A673 (cell line): ENCODE data around the gene CCNL1. TPM values are rescaled to one million over a fixed set of nuclear protein-coding genes. Genes with fewer than 3 reads are reported as not detected.
A peak's percentile ranks its signal among the peaks of the same experiment; 100 is the strongest.

Source experiments
- BruUV-seq: library from RNA; stranded (reverse); fragments of 400-500 nt; replicated peaks from 2 replicates; lab custom pipeline; 2021; lab: Mats Ljungman, UMichigan
- CTCF ChIA-PET: fragments of 300-600 bp; sonication (Branson Sonifier 250); formaldehyde crosslinking; loops from one replicate; lab custom pipeline; 2022; ENCODE audit warnings: antibody characterized with exemption; lab: Charles Lee
- POLR2A ChIA-PET: fragments of 300-600 bp; sonication (Branson Sonifier 250); formaldehyde crosslinking; loops from one replicate; lab custom pipeline; 2022; ENCODE audit warnings: antibody characterized with exemption; ENCODE audit not compliant: low non-redundant PET; lab: Charles Lee
- DNase-seq: peaks from one replicate; pipeline ENCODE4 v3.0.0-alpha.2; 2015; ENCODE audit warnings: low spot score
- H3K27ac ChIP-seq: fragments of 200-600 bp; sonication (generic); 2 replicates; pipeline ENCODE4 v1.5.1; 2016; ENCODE audit warnings: mixed run types, low read depth, mild to moderate bottlenecking, mixed read lengths, antibody characterized with exemption, low read length; ENCODE audit not compliant: poor library complexity, severe bottlenecking
- H3K27me3 ChIP-seq: fragments of 200-600 bp; sonication (generic); replicated peaks from 2 replicates; pipeline ENCODE4 v1.6.1; 2017; ENCODE audit warnings: mixed run types, low read depth, mild to moderate bottlenecking, mixed read lengths, antibody characterized with exemption, low read length; ENCODE audit not compliant: insufficient read depth, poor library complexity
- H3K36me3 ChIP-seq: fragments of 200-600 bp; sonication (generic); 2 replicates; pipeline ENCODE4 v1.6.1; 2016; ENCODE audit warnings: mixed run types, mild to moderate bottlenecking, mixed read lengths, antibody characterized with exemption, low read length; ENCODE audit not compliant: insufficient read depth, poor library complexity, severe bottlenecking
- H3K4me1 ChIP-seq: fragments of 200-600 bp; sonication (generic); 2 replicates; pipeline ENCODE4 v1.6.1; 2017; ENCODE audit warnings: mixed run types, mild to moderate bottlenecking, mixed read lengths, antibody characterized with exemption, low read length; ENCODE audit not compliant: insufficient read depth, poor library complexity, severe bottlenecking
- H3K4me3 ChIP-seq: fragments of 200-600 bp; sonication (generic); 2 replicates; pipeline ENCODE4 v1.5.1; 2016; ENCODE audit warnings: low read depth, mixed run types, mild to moderate bottlenecking, mixed read lengths, low read length; ENCODE audit not compliant: poor library complexity, severe bottlenecking
- H3K9me3 ChIP-seq: fragments of 200-600 bp; sonication (generic); 2 replicates; pipeline ENCODE4 v1.6.1; 2016; ENCODE audit warnings: mixed run types, low read depth, mild to moderate bottlenecking, mixed read lengths, antibody characterized with exemption, low read length; ENCODE audit not compliant: poor library complexity, severe bottlenecking
- EZH2 ChIP-seq: fragments of 200-600 bp; sonication (generic); IDR thresholded peaks from 2 replicates; pipeline ENCODE4 v1.6.1; 2017; ENCODE audit warnings: borderline replicate concordance, low read depth, mild to moderate bottlenecking, mixed read lengths, antibody characterized with exemption, low read length; ENCODE audit not compliant: poor library complexity, severe bottlenecking
- intact Hi-C: fragments of 100-400 bp; cut with micrococcal nuclease; formaldehyde crosslinking; loops from one replicate; pipeline ENCODE4 v1.10.0; 2022; ENCODE audit not compliant: unreplicated experiment
- total RNA-seq: library from RNA; stranded (reverse); gene quantifications from 2 replicates; pipeline ENCODE4 v1.2.3, GENCODE V29; 2021
- TF ChIP-seq, protein P1 (sequence below): fragments of 300-800, 200-600 bp; sonication (generic); conservative IDR thresholded peaks from 2 replicates; pipeline ENCODE4 v1.5.1; 2017; ENCODE audit warnings: low read depth, mild to moderate bottlenecking, antibody characterized with exemption, low read length, moderate library complexity, mixed read lengths

The CCNL1 gene
- total RNA-seq, 1 experiment from 2014 or later: 101 TPM

DNA sequence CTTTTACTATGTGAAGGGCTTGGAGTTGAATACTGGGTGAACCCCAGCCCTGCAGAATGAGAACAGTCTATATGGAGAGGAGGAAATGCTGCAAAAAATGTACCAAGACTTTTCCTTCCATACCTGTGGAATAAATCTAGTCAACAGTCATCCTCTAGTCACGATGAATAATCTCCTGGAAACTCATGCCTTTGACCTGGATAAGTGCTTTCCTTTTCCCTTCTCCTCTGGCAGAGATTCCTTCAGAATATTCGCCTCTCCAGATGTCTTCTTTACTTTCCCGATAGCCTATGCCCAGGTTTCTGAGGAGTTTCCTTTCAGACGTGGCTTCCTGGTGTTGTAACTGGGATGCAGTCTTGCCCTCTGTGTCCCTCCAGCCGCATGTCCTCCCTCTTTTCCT is 28.1 kb downstream of the CCNL1 start:
- ChIA-PET CTCF (no interaction called here), POLR2A (no interaction called here)
- Histone ChIP-seq H3K9me3 (no peaks in the 10 kb centered on the region), H3K36me3 (no peaks in the 10 kb centered on the region), H3K27me3 (no peaks in the 10 kb centered on the region), H3K4me1 (peaks cover 53% of the 10 kb centered on the region), H3K27ac (no peak overlapping the region), H3K4me3 (no peak overlapping the region)
- no peak for TF ChIP-seq EZH2
- TF ChIP-seq, protein P1, sequence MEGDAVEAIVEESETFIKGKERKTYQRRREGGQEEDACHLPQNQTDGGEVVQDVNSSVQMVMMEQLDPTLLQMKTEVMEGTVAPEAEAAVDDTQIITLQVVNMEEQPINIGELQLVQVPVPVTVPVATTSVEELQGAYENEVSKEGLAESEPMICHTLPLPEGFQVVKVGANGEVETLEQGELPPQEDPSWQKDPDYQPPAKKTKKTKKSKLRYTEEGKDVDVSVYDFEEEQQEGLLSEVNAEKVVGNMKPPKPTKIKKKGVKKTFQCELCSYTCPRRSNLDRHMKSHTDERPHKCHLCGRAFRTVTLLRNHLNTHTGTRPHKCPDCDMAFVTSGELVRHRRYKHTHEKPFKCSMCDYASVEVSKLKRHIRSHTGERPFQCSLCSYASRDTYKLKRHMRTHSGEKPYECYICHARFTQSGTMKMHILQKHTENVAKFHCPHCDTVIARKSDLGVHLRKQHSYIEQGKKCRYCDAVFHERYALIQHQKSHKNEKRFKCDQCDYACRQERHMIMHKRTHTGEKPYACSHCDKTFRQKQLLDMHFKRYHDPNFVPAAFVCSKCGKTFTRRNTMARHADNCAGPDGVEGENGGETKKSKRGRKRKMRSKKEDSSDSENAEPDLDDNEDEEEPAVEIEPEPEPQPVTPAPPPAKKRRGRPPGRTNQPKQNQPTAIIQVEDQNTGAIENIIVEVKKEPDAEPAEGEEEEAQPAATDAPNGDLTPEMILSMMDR: no peak
- intact Hi-C loops: loop anchor here (2.0 to 5.0 kb wide), 3 partner anchors 43 to 750 kb away; no protein-coding TSS in a partner anchor
- DNase-seq: no peak
- no TSS peak for BruUV-seq

DNA sequence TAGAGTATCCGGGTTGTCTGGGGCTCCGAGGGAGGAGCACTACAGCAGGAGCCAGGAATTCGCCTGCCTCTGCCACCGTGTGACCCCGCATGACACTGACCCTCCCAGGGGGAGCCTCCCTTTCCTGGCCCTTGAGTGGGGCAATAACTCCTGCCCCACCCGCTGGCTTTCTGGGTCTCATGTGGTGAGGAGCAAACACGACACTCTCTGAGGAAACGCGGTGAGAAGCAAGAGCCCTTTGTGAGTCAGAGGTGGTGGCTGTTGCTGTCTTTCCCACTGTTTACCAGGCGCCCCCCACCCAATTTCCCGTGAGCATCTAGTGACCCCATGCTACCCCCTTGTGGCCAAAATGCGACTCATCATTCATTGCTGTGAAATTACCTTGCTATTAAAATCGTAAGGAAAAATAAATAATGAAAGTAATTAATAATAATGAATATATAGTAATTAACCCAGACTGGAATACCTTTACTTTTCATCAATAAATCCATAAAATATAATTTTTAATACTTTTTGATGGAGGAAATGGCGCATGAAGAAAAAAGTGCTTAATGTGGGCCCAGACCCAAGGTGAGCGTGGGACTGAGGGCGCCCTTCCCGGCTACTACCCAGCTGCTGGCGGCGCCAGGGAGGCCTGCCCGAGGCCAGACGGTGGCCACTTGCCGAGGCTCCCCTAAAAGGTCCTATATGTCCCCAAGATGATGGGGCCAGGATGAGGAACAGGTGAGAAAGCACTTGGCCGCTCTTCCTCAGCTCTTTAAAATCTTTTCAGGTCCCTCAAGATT is 29.3 kb downstream of the CCNL1 start:
- CTCF ChIA-PET: interaction anchor here (0.6 to 0.7 kb wide), 3 partner anchors 48 to 916 kb away, joined by 3 to 9 read pairs (median 4); no protein-coding TSS in a partner anchor
- Histone ChIP-seq H3K27ac (peak overlapping the region; percentile 75), H3K27me3 (no peaks in the 10 kb centered on the region), H3K36me3 (no peaks in the 10 kb centered on the region), H3K9me3 (no peaks in the 10 kb centered on the region), H3K4me3 (peak overlapping the region; percentile 7), H3K4me1 (peaks cover 46% of the 10 kb centered on the region)
- POLR2A ChIA-PET: no interaction called here
- intact Hi-C loops: loop anchor here (2.0 to 5.0 kb wide), 3 partner anchors 42 to 748 kb away; no protein-coding TSS in a partner anchor
- peak; percentile 82 for DNase-seq
- no peak for TF ChIP-seq EZH2
- TF ChIP-seq, protein P1: peak; percentile 84
- BruUV-seq: no TSS peak

DNA sequence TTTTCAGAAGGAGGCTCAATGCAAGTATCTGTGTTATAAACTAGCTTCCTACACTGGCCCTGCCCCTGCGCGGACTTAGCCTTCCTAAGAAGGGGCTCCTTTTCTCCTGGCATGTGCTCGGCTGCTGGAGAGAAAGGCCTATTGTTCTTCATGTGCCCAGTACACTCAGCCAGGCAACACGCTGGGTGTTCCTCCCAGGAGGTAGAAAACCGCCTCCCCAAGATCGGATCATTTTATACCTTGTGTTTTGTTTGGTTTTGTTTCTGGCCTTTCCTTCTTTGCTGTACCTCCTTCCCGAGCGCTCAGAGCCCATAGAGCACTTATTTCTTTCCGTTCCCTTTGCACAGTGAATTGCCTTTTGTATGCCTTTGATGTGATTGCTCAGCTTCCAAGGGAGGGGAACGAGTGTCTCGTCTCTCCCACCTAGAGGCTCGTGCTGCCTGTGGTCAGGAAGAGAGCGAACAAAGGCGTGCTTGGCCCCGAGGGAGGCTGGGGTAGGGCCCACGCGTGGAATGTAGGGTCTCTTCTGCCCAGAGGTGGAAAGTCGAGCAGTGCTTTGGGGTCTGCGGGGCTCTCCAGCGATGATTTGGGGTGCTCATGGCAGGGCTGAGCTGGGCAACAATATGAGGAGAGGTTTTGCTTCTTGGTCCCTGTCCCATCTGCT is 30.0 kb downstream of the CCNL1 start:
- TSS peak; percentile 55 for BruUV-seq
- POLR2A ChIA-PET: no interaction called here
- DNase-seq: peak; percentile 67
- Histone ChIP-seq H3K4me3 (peak overlapping the region; percentile 7), H3K4me1 (peaks cover 45% of the 10 kb centered on the region), H3K9me3 (no peaks in the 10 kb centered on the region), H3K27me3 (no peaks in the 10 kb centered on the region), H3K27ac (peak overlapping the region; percentile 75), H3K36me3 (no peaks in the 10 kb centered on the region)
- intact Hi-C loops: loop anchor here (2.0 to 5.0 kb wide), 3 partner anchors 41 to 748 kb away; no protein-coding TSS in a partner anchor
- CTCF ChIA-PET: interaction anchor here (0.7 kb wide), 1 partner anchor 1069 kb away, joined by 4 read pairs; no protein-coding TSS in a partner anchor
- TF ChIP-seq, protein P1: no peak
- no peak for TF ChIP-seq EZH2
